Measurements from ENCODE around the gene MUSK.

- no peak for TF ChIP-seq EZH2 (IDR thresholded peaks at IDR 0.05; ENCODE audit: borderline replicate concordance, insufficient read depth, low read depth, low read length, poor library complexity, severe bottlenecking)
- no peak for TF ChIP-seq CTCF (IDR thresholded peaks at IDR 0.05)
These were observed 166.8 kb downstream of the MUSK start for GRCh38 chr9:110835404-110835803.
